OCI-LY1 (cell line): ENCODE measurements around the gene CUX1.

Experiments used
- CTCF ChIP-seq: fragments of 200-600 bp; sonication (generic), shearing (Covaris generic); IDR thresholded peaks from 2 replicates; pipeline ENCODE4 v1.5.1; 2017; ENCODE audit warnings: mild to moderate bottlenecking, antibody characterized with exemption, low read length, moderate library complexity, mixed read lengths
- EZH2 ChIP-seq: fragments of 200-600 bp; sonication (generic), shearing (Covaris generic); IDR thresholded peaks from 2 replicates; pipeline ENCODE4 v1.8.0; 2017; ENCODE audit warnings: borderline replicate concordance, mixed run types, mild to moderate bottlenecking, antibody characterized with exemption, low read length, moderate library complexity, mixed read lengths

DNA sequence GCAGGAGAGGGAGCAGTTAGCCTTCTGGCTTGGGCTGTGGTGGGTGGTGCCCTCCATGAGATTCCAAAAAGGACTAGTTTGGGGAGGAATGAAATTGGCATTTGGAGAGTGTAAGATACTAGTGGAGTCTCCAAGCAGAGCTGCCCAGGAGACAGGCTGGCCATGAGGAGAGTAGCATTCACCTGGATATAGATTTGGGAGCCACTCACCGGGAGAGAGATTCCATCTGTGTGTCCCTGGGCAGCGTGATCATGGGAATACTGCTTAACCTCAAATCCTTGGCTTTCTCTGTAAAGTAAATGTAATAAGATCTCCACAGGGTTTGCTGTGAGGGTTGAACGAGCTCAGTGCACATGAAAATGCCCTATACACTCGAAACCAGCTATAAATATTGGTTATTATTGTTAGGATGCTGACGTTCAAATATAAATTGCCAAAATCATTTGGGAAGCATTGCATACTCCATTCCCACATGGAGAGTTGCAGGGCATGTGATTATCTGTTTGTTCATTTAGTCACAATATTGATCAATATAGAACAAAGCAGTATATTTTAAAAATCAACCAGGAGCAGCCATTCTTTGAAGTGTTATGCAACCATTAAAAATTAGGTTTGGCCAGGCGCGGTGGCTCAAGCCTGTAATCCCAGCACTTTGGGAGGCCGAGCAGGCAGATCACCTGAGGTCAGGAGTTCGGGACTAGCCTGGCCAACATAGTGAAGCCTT lies 143.7 kb downstream of the CUX1 start:
- TF ChIP-seq CTCF (no peak), EZH2 (no peak)
